Tibial nerve (tissue), 4 donors: Measurements from ENCODE around the gene CALD1. TPM values are rescaled to one million over a fixed set of nuclear protein-coding genes. Genes with fewer than 3 reads are reported as not detected.

ENCODE experiments used
- DNase-seq, 2 donors: peaks; one replicate each; pipeline ENCODE4 v3.0.0-alpha.2; 2019; ENCODE audit warnings: low spot score in 2 of 2
- H3K27ac ChIP-seq, 4 donors: fragments of 200-600 bp; sonication (generic) in 3 of 4; one replicate each; pipeline ENCODE4 v1.5.1; 2017 to 2019; ENCODE audit warnings: mild to moderate bottlenecking in 1 of 4
- H3K27me3 ChIP-seq, 2 donors: fragments of 200-600 bp; sonication (generic) in 1 of 2; one replicate each; pipeline versions ENCODE4 v1.5.1 to v1.6.0; 2017 to 2019
- H3K36me3 ChIP-seq, 3 donors: fragments of 200-600 bp; sonication (generic); one replicate each; pipeline ENCODE4 v1.5.1; 2018 to 2019
- H3K4me1 ChIP-seq, 4 donors: fragments of 200-600 bp; sonication (generic) in 3 of 4; one replicate each; pipeline ENCODE4 v1.5.1; 2017 to 2019
- H3K4me3 ChIP-seq, 4 donors: fragments of 200-600 bp; sonication (generic) in 3 of 4; one replicate each; pipeline ENCODE4 v1.5.1; 2017 to 2019; ENCODE audit warnings: mild to moderate bottlenecking in 1 of 4, moderate library complexity in 1 of 4
- H3K9me3 ChIP-seq, 4 donors: fragments of 200-600 bp; sonication (generic) in 3 of 4; one replicate each; pipeline ENCODE4 v1.5.1; 2017 to 2019
- CTCF ChIP-seq, 5 experiments: fragments of 200-600 bp in 3 of 5; fragments of 450-650 bp in 2 of 5; sonication (generic) in 3 of 5; IDR thresholded peaks; one replicate each; pipeline ENCODE4 v1.5.1; 2016 to 2019; ENCODE audit warnings: antibody characterized with exemption in 5 of 5, mild to moderate bottlenecking in 3 of 5, moderate library complexity in 2 of 5
- EP300 ChIP-seq, 2 donors: sonication (generic); formaldehyde crosslinking; IDR thresholded peaks; one replicate each; pipeline ENCODE4 v1.6.1; 2017; ENCODE audit warnings: antibody characterized with exemption in 2 of 2, mild to moderate bottlenecking in 1 of 2
- POLR2A ChIP-seq, 2 donors: fragments of 450-650 bp; IDR thresholded peaks; one replicate each; pipeline ENCODE4 v1.6.1; 2017; ENCODE audit warnings: antibody characterized with exemption in 2 of 2, mild to moderate bottlenecking in 2 of 2, moderate library complexity in 2 of 2
- WGBS, 2 donors: methylation state at CpG; one replicate each; pipeline ENCODE4 v1.1.5; 2018; 5-methylcytosine and 5-hydroxymethylcytosine counted together
- small RNA-seq: library from RNA; depleted of rRNA; stranded (forward); fragments of <200 nt; gene quantifications from one replicate; pipeline ENCODE3, GENCODE V24; 2016
- total RNA-seq, 4 donors: library from RNA; depleted of rRNA; stranded (reverse); fragments of >200 nt; gene quantifications; one replicate each; pipeline ENCODE4 v1.1.0, GENCODE V29; 2016

CALD1 gene
- total RNA-seq, 4 donors from 2014 or later: 320 to 870 (median 433) TPM

DNA sequence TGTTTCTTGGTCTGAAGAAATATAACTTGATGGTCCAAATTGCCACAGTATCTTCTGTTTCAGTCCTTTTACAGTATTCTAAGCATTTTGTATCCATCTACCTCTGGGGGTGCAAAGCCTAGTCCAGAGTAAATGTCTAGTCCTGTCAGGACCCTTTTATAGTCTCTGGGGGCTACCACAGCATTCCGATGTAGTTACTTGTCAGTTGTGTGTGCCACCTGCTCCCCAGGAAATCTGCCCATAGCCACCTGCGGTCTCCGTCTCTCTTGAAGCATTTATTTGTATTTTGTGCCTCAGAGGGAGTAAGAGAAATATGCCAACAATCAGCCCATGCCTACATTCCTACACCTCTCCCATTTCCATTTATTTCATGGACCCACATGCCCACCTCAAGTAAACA, 219.7 kb downstream of the CALD1 start:
- H3K36me3 ChIP-seq: peaks cover 0 to 73% (median 0%) of the 10 kb centered on the region in 3 donors
- no peaks in the 10 kb centered on the region for H3K4me1 ChIP-seq
- H3K9me3 ChIP-seq: no peaks in the 10 kb centered on the region
- H3K27me3 ChIP-seq: no peaks in the 10 kb centered on the region
- 97% methylated on average over 3 of the region's 3 CpGs for WGBS, 2 donors
- H3K27ac ChIP-seq: no peak overlapping the region
- no peak overlapping the region for H3K4me3 ChIP-seq
- DNase-seq: no peak
- TF ChIP-seq CTCF (IDR thresholded peaks at IDR 0.05) (no peak), POLR2A (IDR thresholded peaks at IDR 0.05) (no peak), EP300 (IDR thresholded peaks at IDR 0.05) (no peak)

DNA sequence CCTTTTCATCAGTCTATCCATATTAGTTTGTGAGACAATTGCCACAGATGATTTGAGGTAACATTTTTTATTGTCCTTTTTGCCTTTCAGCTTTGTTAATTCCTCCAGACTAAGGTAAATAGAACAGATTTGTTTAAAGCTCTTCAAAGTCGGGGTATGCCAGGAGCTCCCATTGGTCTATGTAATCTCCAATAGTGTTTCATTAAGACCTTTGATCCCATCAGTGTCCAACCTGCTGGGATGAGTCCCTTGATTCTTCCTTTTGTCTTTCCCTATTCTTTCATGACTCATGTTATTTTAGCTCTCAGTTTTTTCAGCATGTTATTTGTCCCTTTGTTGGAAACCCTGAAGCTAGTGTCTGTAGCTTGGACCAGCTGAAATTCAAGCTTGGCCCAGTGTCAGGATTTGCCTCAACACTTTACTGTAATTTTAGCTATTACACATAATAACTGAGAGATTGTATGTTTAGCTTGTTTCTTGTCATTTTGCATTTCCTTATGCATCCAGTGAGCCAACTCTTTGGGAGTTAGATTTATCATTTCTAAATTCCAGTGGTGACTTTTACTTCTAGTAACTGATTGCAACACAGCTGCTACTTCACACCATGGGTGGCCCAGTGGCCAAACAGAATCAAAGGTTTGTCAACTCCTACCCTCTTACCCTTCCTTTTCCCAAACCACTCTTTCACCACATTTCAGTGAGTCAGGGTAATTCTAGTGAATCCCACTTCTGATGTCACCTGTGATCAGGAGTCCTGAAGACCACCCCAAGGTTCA, 222.1 kb downstream of the CALD1 start:
- TF ChIP-seq POLR2A (IDR thresholded peaks at IDR 0.05) (no peak), EP300 (IDR thresholded peaks at IDR 0.05) (no peak), CTCF (IDR thresholded peaks at IDR 0.05) (no peak)
- Histone ChIP-seq H3K4me1 (no peaks in the 10 kb centered on the region), H3K4me3 (no peak overlapping the region), H3K9me3 (no peaks in the 10 kb centered on the region), H3K36me3 (peaks cover 0 to 48% (median 0%) of the 10 kb centered on the region in 3 donors), H3K27me3 (no peaks in the 10 kb centered on the region), H3K27ac (no peak overlapping the region)
- DNase-seq: no peak
- 82 to 95% methylated on average over 1 of the region's 1 CpG for WGBS, 2 donors

GRCh38 chr7:135012229-135012628, 232.8 kb downstream of the CALD1 start:
- TF ChIP-seq CTCF (IDR thresholded peaks at IDR 0.05): no peak
- no peak for TF ChIP-seq POLR2A (IDR thresholded peaks at IDR 0.05)
- TF ChIP-seq EP300 (IDR thresholded peaks at IDR 0.05): no peak
- no peak overlapping the region for H3K4me3 ChIP-seq
- DNase-seq: no peak
- H3K4me1 ChIP-seq: no peaks in the 10 kb centered on the region
- H3K27me3 ChIP-seq: no peaks in the 10 kb centered on the region
- no peak overlapping the region for H3K27ac ChIP-seq
- H3K36me3 ChIP-seq: no peaks in the 10 kb centered on the region
- H3K9me3 ChIP-seq: peaks cover 0 to 7% (median 0%) of the 10 kb centered on the region in 4 donors

Small RNAs within 50 kb of the gene (small RNA-seq; reads per million reads assigned to genes)
- gene TUBB3P2: not detected

Other genes starting within 250 kb of the CALD1 start
- gene AKR1B15, start 230.5 kb upstream of the CALD1 start, total RNA-seq: 1 to 10 TPM in 3 of 4 donors, under 1 TPM in 1; 0.22 to 5.5 (median 1.4) TPM
- 10 to 100 TPM in 3 of 4 donors, 1 to 10 TPM in 1; 8.8 to 24.9 (median 24.0) TPM for gene BPGM, start 132.8 kb upstream of the CALD1 start, total RNA-seq
- 1 to 10 TPM; 1.3 to 3.1 (median 1.9) TPM for gene AGBL3, start 206.9 kb downstream of the CALD1 start, total RNA-seq